Stomach (tissue), 4 donors: Measurements from ENCODE around the gene ABCA3.

Experiments used
- CTCF ChIP-seq, 7 experiments: fragments of 450-650 bp in 4 of 7; fragments of 200-600 bp in 3 of 7; sonication (generic) in 3 of 7; IDR thresholded peaks; one replicate each; pipeline ENCODE4 v1.5.1; 2016 to 2019; ENCODE audit warnings: antibody characterized with exemption in 7 of 7, control low read depth in 2 of 7, mild to moderate bottlenecking in 1 of 7
- EP300 ChIP-seq: sonication (generic); formaldehyde crosslinking; IDR thresholded peaks from one replicate; pipeline ENCODE4 v1.6.1; 2017; ENCODE audit warnings: antibody characterized with exemption
- POLR2AphosphoS5 ChIP-seq, 3 donors: sonication (generic); formaldehyde crosslinking; IDR thresholded peaks; one replicate each; pipeline ENCODE4 v1.6.1; 2016; ENCODE audit warnings: antibody characterized with exemption in 3 of 3

GRCh38 chr16:2288726-2289125 lies 51.8 kb downstream of the ABCA3 start:
- no peak for TF ChIP-seq CTCF (IDR thresholded peaks at IDR 0.05)
- no peak for TF ChIP-seq POLR2AphosphoS5 (IDR thresholded peaks at IDR 0.05)
- no peak for TF ChIP-seq EP300
